Measurements from ENCODE around the gene PNMA8C.
"Not testable (repeated sequence)": the region's sequence is repeated elsewhere in the genome, so short reads cannot be mapped to it uniquely, and the experiment has no call there.

- TF ChIP-seq, protein P1, sequence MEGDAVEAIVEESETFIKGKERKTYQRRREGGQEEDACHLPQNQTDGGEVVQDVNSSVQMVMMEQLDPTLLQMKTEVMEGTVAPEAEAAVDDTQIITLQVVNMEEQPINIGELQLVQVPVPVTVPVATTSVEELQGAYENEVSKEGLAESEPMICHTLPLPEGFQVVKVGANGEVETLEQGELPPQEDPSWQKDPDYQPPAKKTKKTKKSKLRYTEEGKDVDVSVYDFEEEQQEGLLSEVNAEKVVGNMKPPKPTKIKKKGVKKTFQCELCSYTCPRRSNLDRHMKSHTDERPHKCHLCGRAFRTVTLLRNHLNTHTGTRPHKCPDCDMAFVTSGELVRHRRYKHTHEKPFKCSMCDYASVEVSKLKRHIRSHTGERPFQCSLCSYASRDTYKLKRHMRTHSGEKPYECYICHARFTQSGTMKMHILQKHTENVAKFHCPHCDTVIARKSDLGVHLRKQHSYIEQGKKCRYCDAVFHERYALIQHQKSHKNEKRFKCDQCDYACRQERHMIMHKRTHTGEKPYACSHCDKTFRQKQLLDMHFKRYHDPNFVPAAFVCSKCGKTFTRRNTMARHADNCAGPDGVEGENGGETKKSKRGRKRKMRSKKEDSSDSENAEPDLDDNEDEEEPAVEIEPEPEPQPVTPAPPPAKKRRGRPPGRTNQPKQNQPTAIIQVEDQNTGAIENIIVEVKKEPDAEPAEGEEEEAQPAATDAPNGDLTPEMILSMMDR (IDR thresholded peaks at IDR 0.05): not testable (repeated sequence)
- not testable (repeated sequence) for TF ChIP-seq POLR2A (IDR thresholded peaks at IDR 0.05)
Observed at GRCh38 chr19:46415804-46416709, 12.7 kb downstream of the PNMA8C start.

All from adrenal gland (tissue), 5 donors.